Suppressor macrophage (primary cell): ENCODE data around the gene DNAJA4.
A peak's percentile ranks its signal among the peaks of the same experiment; 100 is the strongest.
"Not testable (repeated sequence)": the region's sequence is repeated elsewhere in the genome, so short reads cannot be mapped to it uniquely, and the experiment has no call there.

ENCODE experiments used
- DNase-seq, 4 experiments: peaks; one replicate each; pipeline ENCODE4 v3.0.0-alpha.2; 2020 to 2022

DNAJA4 gene

DNA sequence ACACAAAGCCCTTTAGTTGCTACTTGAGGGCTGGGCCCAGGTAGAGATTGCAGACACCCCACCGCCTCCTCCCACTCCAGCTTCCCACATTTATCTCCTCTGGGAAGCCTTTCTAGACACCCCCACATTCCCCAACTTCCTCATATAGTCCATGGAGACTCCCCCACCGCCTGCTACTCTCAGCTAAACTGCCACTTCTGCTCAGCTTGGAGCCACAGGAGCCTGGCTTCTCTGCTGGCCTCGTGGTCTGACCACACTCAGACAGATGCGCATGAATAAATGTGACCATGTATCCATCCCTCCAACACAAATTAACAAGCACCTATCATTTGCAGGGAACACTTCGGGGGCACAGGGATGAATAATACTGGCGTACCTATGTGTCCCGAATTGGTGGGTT, 19.5 kb upstream of the DNAJA4 start:
- peak in 3 of 4 experiments; percentile 8 to 32 (median 13) for DNase-seq

DNA sequence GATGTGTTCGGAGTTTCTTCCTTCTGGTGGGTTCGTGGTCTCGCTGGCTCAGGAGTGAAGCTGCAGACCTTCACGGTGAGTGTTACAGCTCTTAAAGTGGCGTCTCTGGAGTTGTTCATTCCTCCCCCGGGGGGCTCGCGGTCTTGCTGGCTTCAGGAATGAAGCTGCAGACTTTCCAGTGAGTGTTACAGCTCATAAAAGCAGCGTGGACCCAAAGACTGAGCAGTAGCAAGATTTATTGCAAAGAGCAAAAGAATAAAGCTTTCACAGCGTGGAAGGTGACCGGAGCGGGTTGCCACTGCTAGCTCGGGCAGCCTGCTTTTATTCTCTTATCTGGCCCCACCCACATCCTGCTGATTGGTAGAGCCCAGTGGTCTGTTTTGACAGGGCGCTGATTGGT, 19.0 kb upstream of the DNAJA4 start:
- not testable (repeated sequence) for DNase-seq

GRCh38 chr15:78245976-78246620, 18.3 kb upstream of the DNAJA4 start:
- DNase-seq, result not testable (repeated sequence)

DNA sequence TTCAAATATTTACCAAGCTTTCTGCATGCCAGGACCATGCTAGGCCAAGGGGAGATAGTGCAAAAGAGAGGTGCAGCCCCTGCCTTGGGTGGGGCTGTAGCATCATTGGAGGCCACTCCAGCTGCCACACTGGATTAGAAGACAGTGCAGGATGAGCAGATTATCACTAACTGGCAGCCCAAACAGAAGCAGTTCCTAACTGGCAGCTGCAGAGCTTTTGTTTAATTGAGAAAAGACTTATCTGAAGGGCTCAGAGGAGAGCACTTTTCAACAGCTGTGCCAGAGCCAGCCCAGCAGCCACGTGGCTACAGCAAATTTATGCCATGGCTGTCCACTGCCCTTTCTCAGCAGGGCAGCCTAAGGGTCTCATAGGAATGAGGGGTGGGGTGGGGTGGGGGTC, 16.5 kb upstream of the DNAJA4 start:
- DNase-seq, result no peak

- no peak for DNase-seq
These were observed 15.2 kb upstream of the DNAJA4 start for GRCh38 chr15:78249131-78249530.

DNA sequence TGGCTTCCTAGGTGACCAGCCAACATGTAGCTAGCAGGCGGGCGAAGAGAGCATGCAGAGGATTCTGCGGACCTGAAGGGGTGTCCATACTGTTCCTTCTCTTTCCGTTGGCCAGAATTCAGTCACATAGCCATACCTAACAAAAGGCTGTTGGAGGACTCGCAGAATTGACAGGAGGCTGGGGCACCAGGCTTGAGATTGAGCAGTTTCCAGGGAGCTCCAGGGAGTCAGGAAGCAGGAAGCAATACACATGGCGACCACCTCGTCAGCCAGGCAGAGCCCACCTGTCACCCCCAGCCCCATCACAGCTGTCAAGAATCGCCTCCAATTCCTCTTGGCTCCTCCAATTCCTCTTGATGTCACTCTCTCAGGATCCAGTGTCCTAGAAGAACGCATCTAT, 13.2 kb upstream of the DNAJA4 start:
- DNase-seq, result no peak

GRCh38 chr15:78255421-78256043, 8.8 kb upstream of the DNAJA4 start:
- no peak for DNase-seq

DNA sequence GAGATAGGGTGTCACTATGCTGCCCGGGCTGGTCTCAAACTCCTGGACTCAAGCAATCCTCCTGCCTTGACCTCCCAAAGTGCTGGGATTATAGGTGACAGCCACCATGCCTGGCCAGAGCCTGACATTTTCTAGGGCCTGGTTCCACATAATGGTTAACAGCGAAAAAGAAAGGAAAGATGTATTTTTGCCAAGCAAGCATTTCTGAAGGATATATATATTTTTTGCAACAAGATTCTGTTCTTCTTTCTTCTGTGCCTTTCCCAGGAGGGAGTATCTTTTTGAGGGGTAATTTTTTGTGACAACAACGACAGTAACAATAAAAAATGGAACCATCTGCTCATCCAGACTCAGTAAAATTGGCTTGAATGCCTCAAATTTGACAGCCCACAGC, 8.3 kb upstream of the DNAJA4 start:
- no peak for DNase-seq

DNA sequence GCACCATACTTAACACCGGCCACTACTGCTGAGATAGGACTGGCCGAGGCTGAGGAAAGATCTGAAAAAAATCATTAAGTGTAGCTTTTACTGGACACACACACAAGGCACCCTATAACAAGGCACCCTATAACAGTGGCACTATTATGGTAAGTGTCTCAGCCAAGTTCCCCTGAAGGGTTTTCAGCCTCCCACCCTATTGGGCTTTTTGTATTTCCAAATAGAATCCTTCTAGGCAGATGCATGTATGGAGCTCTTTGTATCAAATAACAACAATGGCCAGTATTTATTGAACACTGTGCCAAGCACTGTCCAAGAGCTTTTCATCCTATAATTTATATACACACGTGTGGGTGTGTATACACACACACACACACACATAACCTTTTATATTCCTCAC, 6.7 kb upstream of the DNAJA4 start:
- DNase-seq, result no peak

- no peak for DNase-seq
These were observed 5.1 kb upstream of the DNAJA4 start for GRCh38 chr15:78259232-78259631.

- DNase-seq, result no peak
These were observed 3.9 kb upstream of the DNAJA4 start for GRCh38 chr15:78260489-78260888.

DNA sequence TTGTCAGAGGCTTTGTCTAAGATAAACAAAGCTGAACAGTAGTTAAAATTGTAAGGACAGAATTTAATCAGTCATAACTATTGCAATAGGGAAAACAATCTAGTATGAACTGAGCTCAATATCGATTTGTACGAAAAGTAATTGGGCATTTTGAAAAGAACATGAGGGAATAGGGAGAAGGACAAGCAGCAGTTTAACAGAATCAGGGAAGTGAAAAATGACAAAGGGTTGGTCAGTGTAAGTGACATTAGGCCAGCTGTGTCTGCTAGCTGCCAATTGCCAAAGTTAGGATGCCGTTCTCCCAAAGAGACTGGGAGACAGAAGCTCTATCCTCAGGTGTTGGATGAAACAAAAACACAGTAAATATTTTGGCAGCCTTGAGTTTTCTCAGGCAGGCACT, 3.3 kb upstream of the DNAJA4 start:
- no peak for DNase-seq

DNA sequence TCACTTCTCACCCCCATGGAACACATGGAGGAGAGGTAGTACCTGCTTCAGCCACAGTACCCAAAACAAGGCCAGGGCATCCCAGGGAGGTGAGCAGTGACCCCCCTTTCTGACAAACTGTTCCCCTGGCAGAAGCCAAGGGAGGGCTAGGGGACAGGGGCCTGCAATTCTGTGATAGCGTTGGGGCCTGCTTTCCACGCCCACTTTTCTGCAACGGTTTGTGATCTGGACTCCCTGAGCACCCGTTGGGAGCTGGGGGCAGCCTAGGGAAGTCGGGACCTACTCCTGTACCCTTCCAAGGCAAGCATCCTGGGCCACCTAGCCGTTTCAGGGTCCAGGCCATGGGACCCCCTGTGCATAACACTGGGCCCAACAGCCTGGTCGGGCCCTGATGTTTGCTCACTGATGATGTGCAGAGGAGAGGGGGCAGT, 996 bp upstream of the DNAJA4 start:
- no peak for DNase-seq

DNA sequence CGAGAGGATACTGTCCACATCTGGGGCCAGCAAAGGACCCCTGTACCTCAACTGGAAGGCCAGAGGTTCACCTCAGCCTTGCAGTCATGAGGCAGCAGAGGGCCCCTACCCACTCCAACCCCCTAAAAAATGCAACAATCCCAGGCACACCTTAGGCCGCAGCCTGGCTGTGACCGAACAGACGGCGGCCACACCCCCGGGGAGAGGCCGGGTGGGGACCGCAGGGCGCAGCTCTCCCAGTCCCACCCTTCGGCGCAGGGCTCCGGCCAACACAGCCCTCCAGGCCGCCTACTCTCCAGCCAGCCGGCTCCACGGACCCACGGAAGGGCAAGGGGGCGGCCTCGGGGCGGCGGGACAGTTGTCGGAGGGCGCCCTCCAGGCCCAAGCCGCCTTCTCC, 457 bp upstream of the DNAJA4 start:
- DNase-seq, result no peak

GRCh38 chr15:78265137-78265460, 737 bp downstream of the DNAJA4 start:
- DNase-seq, result no peak

- DNase-seq, result peak in 2 of 4 experiments; percentile 33 to 49
These were observed 1.4 kb downstream of the DNAJA4 start for GRCh38 chr15:78265752-78266224.

DNA sequence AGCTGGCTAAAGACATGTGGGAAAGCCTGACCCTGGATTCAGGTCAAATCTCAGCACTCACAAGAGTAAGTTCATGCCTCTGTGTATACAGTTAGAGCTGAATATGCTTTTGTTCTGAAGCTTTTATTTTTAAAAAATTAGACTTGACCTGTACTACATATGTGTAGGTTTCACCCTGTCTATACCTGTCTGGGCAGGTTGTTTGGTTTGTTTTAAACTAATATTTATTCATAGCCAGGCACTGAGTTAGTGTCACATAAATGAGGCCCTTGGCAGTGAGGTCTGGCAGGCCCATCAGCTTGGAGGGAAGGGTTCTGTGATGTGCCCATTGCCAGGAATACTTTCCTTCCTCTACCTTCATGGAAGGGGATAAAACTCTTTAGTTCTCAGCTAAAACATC, 1.9 kb downstream of the DNAJA4 start:
- DNase-seq, result no peak

DNA sequence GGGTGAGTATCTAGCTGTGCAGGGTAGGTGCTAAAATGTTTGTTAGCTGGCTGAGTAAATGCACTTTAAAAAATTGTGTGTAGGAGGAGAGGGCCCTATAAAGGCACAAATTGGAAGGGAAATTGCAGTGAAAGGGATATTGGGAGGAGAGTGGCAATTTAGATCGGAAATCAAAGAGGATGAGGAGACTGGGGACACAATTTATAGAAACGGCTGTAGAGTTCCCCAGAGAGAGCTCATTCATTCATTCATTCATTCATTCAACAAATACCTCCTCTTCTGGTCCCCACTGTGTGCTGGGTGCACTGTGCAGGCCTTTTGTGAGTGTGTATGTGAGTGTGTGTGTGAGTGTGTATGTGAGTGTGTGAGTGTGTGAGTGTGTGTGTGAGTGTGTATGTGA, 2.4 kb downstream of the DNAJA4 start:
- DNase-seq, result no peak

DNA sequence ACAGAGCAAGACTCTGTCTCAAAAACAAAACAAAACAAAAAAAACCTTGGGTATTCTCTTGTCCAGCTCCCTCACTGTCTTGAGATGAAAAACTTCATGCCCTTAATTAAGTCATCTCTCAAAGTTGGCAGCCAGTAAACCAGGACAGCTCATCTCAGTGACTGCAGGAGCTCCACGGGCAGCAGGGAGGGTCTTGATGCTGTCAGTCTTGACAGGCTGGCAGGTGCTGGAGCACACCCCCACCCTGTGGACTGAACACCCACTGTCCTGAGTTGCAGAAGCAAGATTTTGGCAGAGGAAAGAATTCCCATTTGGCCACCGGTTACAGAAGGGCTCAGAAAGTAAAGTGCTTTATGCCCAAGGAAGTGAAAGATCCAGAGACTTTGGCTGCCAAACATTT, 8.0 kb downstream of the DNAJA4 start:
- no peak for DNase-seq

DNA sequence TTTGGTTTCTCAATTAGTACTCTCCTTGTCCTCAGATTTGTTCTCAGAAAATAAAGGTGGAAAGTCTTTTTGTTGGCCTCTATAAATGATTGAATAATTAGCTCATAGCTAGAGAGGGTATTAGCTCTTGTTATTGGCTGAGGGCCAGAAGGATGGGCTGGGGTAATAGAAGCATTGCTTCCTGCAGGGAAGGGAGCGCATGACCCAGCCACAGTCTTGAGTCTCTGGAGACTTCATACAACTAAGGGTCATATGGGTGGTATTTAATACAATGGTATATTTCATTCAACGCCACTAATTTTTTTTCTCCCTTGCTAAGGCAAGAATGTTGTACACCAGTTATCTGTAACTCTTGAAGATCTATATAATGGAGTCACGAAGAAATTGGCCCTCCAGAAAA, 8.4 kb downstream of the DNAJA4 start:
- DNase-seq, result no peak

- no peak for DNase-seq
These were observed 10.6 kb downstream of the DNAJA4 start for GRCh38 chr15:78274994-78275393.

GRCh38 chr15:78276064-78276943, 11.9 kb downstream of the DNAJA4 start:
- DNase-seq, result no peak

DNA sequence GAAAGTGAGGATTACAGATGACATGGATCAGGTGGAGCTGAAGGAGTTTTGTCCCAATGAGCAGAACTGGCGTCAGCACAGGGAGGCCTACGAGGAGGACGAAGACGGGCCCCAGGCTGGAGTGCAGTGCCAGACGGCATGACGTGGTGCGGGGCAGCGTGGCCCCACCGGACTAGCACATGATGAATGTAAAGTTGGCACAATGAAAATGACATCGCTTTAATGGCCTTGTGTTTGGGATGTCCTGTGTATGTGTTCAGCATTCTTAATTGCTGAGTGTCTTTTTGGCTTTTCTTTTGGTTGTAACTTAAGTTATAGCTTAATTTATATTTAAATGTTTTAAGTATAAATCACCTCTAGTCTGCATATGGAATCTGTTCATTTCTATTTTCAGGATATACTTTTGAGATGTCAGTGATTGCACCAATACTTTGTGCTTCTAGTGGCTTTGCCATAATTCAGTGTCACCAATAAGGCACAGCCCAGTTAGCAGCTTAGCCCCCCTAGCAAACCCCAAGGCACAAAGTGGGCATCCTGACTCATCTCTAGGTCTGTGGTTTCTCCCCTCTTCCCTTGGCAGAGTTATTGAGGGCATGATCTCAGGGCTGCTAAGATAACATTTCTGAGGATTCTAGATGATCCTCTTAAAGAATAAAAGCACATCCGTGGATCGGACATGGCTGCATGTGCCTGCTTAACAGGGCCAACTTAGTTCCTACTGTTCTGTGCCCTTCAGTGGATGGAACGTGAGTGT, 16.1 kb downstream of the DNAJA4 start:
- no peak for DNase-seq
